ENCODE data around the gene IFT122.
"Not testable (repeated sequence)": the region's sequence is repeated elsewhere in the genome, so short reads cannot be mapped to it uniquely, and the experiment has no call there.

DNA sequence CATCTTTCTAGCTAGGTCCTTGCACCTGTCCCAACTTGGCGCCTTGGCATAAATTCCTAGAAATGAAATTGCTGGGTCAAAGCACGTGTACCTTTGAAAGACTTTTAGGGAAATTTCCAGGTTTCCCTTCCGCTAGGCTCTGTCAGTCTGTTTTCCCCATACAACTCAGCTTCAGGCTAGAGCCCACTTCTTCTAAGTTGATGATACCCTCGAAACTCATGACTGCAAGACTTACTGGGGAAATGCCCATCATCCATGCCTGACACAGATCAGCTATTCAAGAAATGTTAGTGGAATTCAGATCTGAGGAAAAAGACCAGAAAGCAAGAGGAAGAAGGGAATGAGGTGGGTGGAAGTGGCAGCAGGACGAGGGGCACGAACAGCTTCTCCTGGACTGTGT lies 45.1 kb downstream of the IFT122 start:
- TF ChIP-seq POLR2A (IDR thresholded peaks at IDR 0.05) = not testable (repeated sequence)
- TF ChIP-seq, protein P1, sequence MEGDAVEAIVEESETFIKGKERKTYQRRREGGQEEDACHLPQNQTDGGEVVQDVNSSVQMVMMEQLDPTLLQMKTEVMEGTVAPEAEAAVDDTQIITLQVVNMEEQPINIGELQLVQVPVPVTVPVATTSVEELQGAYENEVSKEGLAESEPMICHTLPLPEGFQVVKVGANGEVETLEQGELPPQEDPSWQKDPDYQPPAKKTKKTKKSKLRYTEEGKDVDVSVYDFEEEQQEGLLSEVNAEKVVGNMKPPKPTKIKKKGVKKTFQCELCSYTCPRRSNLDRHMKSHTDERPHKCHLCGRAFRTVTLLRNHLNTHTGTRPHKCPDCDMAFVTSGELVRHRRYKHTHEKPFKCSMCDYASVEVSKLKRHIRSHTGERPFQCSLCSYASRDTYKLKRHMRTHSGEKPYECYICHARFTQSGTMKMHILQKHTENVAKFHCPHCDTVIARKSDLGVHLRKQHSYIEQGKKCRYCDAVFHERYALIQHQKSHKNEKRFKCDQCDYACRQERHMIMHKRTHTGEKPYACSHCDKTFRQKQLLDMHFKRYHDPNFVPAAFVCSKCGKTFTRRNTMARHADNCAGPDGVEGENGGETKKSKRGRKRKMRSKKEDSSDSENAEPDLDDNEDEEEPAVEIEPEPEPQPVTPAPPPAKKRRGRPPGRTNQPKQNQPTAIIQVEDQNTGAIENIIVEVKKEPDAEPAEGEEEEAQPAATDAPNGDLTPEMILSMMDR (IDR thresholded peaks at IDR 0.05) = not testable (repeated sequence)

All from right lobe of liver (tissue), 4 donors.